Stomach (tissue), 9 donors: ENCODE data around the gene NELL1. TPM values are rescaled to one million over a fixed set of nuclear protein-coding genes. Genes with fewer than 3 reads are reported as not detected.

ENCODE experiments used
- DNase-seq, 2 donors: peaks; one replicate each; pipeline versions ENCODE4 v3.0.0 to v3.0.0-alpha.2; 2013 to 2019
- H3K27ac ChIP-seq, 5 donors: fragments of 200-600 bp in 4 of 5; sonication (generic) in 4 of 5; one replicate each; pipeline ENCODE4 v1.5.1; 2013 to 2019; ENCODE audit warnings: mild to moderate bottlenecking in 1 of 5, moderate library complexity in 1 of 5
- H3K27me3 ChIP-seq, 3 donors: fragments of 200-600 bp; sonication (generic); one replicate each; pipeline ENCODE4 v1.5.1; 2017 to 2019; ENCODE audit warnings: mixed run types in 1 of 3
- H3K36me3 ChIP-seq, 4 donors: fragments of 200-600 bp; sonication (generic); 1 replicate in 3 of 4; 2 replicates in 1 of 4; pipeline ENCODE4 v1.5.1; 2016 to 2019
- H3K4me1 ChIP-seq, 4 donors: fragments of 200-600 bp; sonication (generic); one replicate each; pipeline ENCODE4 v1.5.1; 2016 to 2019
- H3K4me3 ChIP-seq, 4 donors: fragments of 200-600 bp; sonication (generic) in 3 of 4; one replicate each; pipeline ENCODE4 v1.5.1; 2016 to 2019; ENCODE audit warnings: mild to moderate bottlenecking in 1 of 4
- H3K9me3 ChIP-seq, 4 donors: fragments of 200-600 bp; sonication (generic); one replicate each; pipeline ENCODE4 v1.5.1; 2016 to 2019
- EP300 ChIP-seq: sonication (generic); formaldehyde crosslinking; IDR thresholded peaks from one replicate; pipeline ENCODE4 v1.6.1; 2017; ENCODE audit warnings: antibody characterized with exemption
- POLR2A ChIP-seq, 4 donors: fragments of 450-650 bp; IDR thresholded peaks; one replicate each; pipeline ENCODE4 v1.6.1; 2016; ENCODE audit warnings: antibody characterized with exemption in 4 of 4, control low read depth in 2 of 4, mild to moderate bottlenecking in 1 of 4, moderate library complexity in 1 of 4
- POLR2AphosphoS5 ChIP-seq, 3 donors: sonication (generic); formaldehyde crosslinking; IDR thresholded peaks; one replicate each; pipeline ENCODE4 v1.6.1; 2016; ENCODE audit warnings: antibody characterized with exemption in 3 of 3
- WGBS, 5 donors: extraction: QIAGEN DNeasy Blood & Tissue Kit in 3 of 5; methylation state at CpG; one replicate each; pipeline versions ENCODE4 v1.1.5 to v1.1.7; 2013 to 2018; 5-methylcytosine and 5-hydroxymethylcytosine counted together
- intact Hi-C: fragments of 100-400 bp; cut with DNase I; formaldehyde crosslinking; loops from one replicate; pipeline ENCODE4 v1.15.1; 2023; ENCODE audit warnings: low total_unique reads
- polyA plus RNA-seq, 3 donors: library from polyadenylated mRNA; stranded (reverse); fragments of 200-250 nt; gene quantifications; one replicate each; pipeline ENCODE4 v1.2.3, GENCODE V29; 2013
- total RNA-seq, 5 donors: library from RNA; depleted of rRNA; stranded (reverse); fragments of >200 nt; gene quantifications; one replicate each; pipeline versions ENCODE4 v1.1.0 to v1.2.3, GENCODE V29; 2014 to 2016
- TF ChIP-seq, protein P1 (sequence below), 7 experiments: fragments of 450-650 bp in 4 of 7; fragments of 200-600 bp in 3 of 7; sonication (generic) in 3 of 7; IDR thresholded peaks; one replicate each; pipeline ENCODE4 v1.5.1; 2016 to 2019; ENCODE audit warnings: antibody characterized with exemption in 7 of 7, control low read depth in 2 of 7, mild to moderate bottlenecking in 1 of 7
- donor health status: healthy with polysubstance abuse.
- donor health status: Bipolar disorder and iron deficiency.
- donor health status: healthy.

Gene NELL1
- total and polyA plus RNA-seq, 8 donors: 0.05 to 15.4 (median 2.7) TPM; not detected in 5

DNA sequence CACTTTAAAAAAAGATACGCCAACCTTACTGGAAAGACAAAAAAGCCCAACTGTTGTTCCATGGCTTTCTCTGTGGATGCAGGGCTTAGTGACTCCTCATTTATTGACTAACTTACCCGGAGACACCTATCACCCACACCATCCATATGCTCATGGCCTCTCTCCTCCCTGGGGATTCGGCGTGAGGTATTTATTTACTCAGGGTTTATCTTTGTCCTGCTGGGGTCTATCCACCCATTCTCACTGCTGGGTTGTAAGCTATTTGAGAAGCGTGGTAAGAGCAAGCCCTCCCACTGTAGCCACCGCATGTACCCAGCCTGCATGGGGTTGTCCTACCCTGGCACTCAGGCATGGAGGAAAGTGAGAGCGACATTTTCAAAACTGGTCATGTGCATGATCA, 93.6 kb downstream of the NELL1 start:
- no peak for DNase-seq
- intact Hi-C loops: no loop called here
- 51 to 73% (median 62%) methylated on average over 7 of the region's 7 CpGs for WGBS, 5 donors
- Histone ChIP-seq H3K27ac (no peak overlapping the region), H3K9me3 (peaks cover 0 to 4% (median 2%) of the 10 kb centered on the region in 4 donors), H3K4me1 (no peaks in the 10 kb centered on the region), H3K36me3 (no peaks in the 10 kb centered on the region), H3K27me3 (no peaks in the 10 kb centered on the region), H3K4me3 (no peak overlapping the region)
- TF ChIP-seq POLR2AphosphoS5 (IDR thresholded peaks at IDR 0.05) (no peak), POLR2A (IDR thresholded peaks at IDR 0.05) (no peak), EP300 (no peak)
- TF ChIP-seq, protein P1, sequence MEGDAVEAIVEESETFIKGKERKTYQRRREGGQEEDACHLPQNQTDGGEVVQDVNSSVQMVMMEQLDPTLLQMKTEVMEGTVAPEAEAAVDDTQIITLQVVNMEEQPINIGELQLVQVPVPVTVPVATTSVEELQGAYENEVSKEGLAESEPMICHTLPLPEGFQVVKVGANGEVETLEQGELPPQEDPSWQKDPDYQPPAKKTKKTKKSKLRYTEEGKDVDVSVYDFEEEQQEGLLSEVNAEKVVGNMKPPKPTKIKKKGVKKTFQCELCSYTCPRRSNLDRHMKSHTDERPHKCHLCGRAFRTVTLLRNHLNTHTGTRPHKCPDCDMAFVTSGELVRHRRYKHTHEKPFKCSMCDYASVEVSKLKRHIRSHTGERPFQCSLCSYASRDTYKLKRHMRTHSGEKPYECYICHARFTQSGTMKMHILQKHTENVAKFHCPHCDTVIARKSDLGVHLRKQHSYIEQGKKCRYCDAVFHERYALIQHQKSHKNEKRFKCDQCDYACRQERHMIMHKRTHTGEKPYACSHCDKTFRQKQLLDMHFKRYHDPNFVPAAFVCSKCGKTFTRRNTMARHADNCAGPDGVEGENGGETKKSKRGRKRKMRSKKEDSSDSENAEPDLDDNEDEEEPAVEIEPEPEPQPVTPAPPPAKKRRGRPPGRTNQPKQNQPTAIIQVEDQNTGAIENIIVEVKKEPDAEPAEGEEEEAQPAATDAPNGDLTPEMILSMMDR (IDR thresholded peaks at IDR 0.05): no peak

DNA sequence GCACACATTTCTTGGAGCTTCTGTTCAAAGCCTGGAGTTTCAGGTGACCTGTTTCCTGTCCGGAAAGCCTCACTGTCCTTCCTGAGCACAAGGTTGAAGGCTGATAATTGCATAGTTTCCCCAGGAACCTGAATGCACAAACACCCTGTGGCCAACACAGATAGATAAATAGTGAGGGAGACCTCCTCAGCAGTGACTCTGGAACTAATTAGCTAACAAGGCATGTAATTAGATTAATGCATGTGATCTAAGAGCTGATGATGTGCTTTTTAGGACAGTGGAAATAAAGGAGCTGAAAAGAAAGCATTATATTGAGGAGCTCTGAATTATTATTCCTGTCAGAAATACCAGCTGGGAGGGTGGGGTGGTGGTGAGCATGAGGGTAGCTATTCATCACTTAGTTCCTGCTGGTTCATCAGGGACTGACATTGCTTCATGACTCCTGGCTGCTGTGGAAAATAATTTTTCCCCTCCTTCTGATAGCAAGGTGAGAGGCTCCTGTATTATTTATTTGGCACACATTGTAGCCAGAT, 101.1 kb downstream of the NELL1 start:
- no peaks in the 10 kb centered on the region for H3K36me3 ChIP-seq
- DNase-seq: no peak
- no peaks in the 10 kb centered on the region for H3K4me1 ChIP-seq
- WGBS, 5 donors: 52 to 71% (median 61%) methylated on average over 1 of the region's 1 CpG
- TF ChIP-seq, protein P1 (IDR thresholded peaks at IDR 0.05): no peak
- TF ChIP-seq POLR2AphosphoS5 (IDR thresholded peaks at IDR 0.05) (no peak), POLR2A (IDR thresholded peaks at IDR 0.05) (no peak), EP300 (no peak)
- H3K9me3 ChIP-seq: peaks cover 0 to 4% (median 2%) of the 10 kb centered on the region in 4 donors
- no peak overlapping the region for H3K4me3 ChIP-seq
- intact Hi-C loops: no loop called here
- no peaks in the 10 kb centered on the region for H3K27me3 ChIP-seq
- no peak overlapping the region for H3K27ac ChIP-seq

DNA sequence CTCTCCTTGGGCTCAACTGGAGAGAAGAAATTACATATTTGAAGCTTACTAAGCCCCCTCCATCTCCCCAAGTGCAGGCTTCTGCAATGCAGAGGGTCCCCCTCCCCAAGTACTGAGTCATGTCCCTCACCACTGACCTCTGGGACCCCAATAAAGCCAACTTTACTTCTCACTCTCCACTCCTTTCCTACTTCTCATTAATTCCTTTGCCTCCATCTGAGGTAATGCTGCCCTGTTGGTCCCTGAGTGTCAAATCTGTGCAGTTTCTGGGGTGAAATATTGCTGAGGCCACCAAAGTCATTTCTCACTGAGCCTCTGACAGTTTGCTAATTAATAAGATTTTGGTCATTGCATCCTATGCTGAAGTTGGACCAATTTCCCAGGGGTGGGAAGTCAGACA, 101.6 kb downstream of the NELL1 start:
- Histone ChIP-seq H3K36me3 (no peaks in the 10 kb centered on the region), H3K9me3 (peaks cover 0 to 4% (median 2%) of the 10 kb centered on the region in 4 donors), H3K4me1 (no peaks in the 10 kb centered on the region), H3K27me3 (no peaks in the 10 kb centered on the region), H3K4me3 (no peak overlapping the region), H3K27ac (no peak overlapping the region)
- TF ChIP-seq POLR2A (IDR thresholded peaks at IDR 0.05): no peak
- no peak for TF ChIP-seq POLR2AphosphoS5 (IDR thresholded peaks at IDR 0.05)
- no peak for TF ChIP-seq EP300
- TF ChIP-seq, protein P1 (IDR thresholded peaks at IDR 0.05): no peak
- DNase-seq: no peak
- intact Hi-C loops: no loop called here

DNA sequence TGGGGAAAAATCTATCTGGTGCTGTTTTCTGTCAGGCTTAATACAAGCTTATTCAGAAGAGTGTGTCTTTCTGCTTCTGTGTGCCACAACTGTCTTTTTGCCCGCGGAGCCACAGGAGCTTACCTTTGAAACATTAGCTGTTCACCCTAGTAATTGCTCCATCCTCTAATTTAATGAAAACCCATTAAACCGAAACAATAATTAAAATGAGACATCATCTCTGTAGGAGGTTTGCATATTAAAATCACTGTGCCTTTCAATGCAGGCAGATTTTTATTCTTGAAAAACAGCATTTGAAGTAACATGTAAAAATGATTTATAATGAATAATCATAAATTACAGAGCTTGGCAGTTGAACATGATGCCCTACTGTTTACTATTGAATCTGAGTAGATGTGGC, 102.3 kb downstream of the NELL1 start:
- intact Hi-C loops: no loop called here
- H3K4me3 ChIP-seq: no peak overlapping the region
- H3K27me3 ChIP-seq: no peaks in the 10 kb centered on the region
- DNase-seq: no peak
- H3K27ac ChIP-seq: no peak overlapping the region
- peaks cover 0 to 4% (median 2%) of the 10 kb centered on the region in 4 donors for H3K9me3 ChIP-seq
- no peak for TF ChIP-seq POLR2A (IDR thresholded peaks at IDR 0.05)
- TF ChIP-seq, protein P1 (IDR thresholded peaks at IDR 0.05): no peak
- TF ChIP-seq POLR2AphosphoS5 (IDR thresholded peaks at IDR 0.05): no peak
- no peak for TF ChIP-seq EP300
- H3K36me3 ChIP-seq: no peaks in the 10 kb centered on the region
- 89 to 93% (median 90%) methylated on average over 3 of the region's 3 CpGs for WGBS, 5 donors
- H3K4me1 ChIP-seq: no peaks in the 10 kb centered on the region
